AML-193 (cell line): ENCODE data around the gene AFM.
"Not testable (repeated sequence)": the region's sequence is repeated elsewhere in the genome, so short reads cannot be mapped to it uniquely, and the experiment has no call there.

Experiments used
- DNase-seq, 2 experiments: peaks; one replicate each; lab custom pipeline; 2025; lab: John Stamatoyannopoulos, UW

AFM gene

DNA sequence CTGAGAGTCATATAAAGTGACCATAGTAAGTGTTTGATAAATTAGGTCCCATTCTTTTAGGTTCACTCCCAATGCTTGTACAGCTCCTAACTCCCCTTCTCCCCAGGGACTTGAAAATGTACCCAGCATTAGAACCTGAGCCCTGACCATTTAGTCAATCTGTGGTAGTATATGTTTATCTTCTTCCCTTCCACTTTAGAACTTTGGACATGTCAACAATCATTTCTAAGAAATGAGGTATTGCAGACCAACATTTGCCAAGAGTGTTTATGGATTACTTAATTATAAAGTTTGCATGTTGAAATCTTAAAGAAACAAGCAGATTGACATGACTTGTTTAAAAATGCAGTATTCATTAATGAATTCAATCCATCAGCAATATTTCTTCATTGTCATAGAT, 26.0 kb downstream of the AFM start:
- DNase-seq, result no peak

- no peak for DNase-seq
Observed at GRCh38 chr4:73508651-73509050, 27.1 kb downstream of the AFM start.

DNA sequence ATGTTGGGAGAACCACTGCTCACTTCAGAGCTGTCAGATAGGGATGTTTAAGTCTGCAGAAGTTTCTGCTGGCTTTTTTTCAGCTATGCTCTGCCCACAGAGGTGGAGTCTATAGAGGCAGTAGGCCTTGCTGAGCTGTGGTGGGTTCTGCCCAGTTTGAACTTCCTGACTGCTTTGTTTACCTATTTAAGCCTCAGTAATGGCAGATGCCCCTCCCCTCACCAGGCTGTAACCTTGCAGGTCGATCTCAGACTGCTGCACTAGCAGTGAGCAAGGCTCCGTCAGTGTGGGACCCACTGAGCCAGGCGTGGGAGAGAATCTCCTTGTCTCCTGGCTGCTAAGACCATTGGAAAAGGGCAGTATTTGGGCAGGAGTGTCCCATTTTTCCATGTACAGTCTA, 36.8 kb downstream of the AFM start:
- no peak for DNase-seq

GRCh38 chr4:73520821-73521220, 39.3 kb downstream of the AFM start:
- DNase-seq, result no peak

- DNase-seq, result no peak
Observed at GRCh38 chr4:73523126-73523525, 41.6 kb downstream of the AFM start.

DNA sequence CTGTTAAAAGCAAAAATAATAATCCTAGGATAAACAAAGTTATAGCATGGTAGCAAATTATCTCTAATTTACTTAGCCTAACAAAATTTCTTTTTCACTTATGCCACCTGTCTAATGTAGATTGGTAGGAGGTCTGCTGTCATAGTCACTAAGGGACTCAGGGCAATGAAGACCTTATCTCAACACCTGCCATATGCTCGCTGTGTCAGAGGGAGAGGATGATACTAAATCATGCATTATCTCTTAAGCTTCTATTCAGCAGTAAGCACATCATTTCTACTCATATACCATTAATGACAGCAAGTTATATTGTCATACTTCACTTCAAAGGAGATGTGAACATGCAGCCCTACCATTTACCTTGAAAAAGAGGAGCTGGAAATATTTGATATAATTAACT, 44.1 kb downstream of the AFM start:
- DNase-seq, result no peak

- no peak for DNase-seq
Observed at GRCh38 chr4:73527196-73527595, 45.7 kb downstream of the AFM start.

DNA sequence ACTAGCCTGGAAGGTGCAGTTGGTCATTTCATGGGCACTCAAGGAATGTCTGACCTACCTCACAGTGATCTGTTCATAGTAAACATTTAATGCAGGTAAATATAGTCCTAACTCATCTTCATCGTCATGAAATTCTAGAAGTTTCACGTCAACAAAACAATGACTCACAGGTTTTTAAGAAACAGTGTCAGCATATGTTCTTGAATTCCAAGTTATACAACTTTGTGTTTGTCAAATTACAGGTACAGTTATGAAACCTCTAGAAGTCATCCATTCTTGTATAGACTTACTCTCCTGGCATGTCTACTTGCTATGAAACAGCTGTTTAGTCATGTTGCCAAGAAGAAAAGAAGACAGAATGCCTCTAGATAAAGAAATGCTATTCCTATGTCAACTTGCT, 46.6 kb downstream of the AFM start:
- DNase-seq, result no peak

DNA sequence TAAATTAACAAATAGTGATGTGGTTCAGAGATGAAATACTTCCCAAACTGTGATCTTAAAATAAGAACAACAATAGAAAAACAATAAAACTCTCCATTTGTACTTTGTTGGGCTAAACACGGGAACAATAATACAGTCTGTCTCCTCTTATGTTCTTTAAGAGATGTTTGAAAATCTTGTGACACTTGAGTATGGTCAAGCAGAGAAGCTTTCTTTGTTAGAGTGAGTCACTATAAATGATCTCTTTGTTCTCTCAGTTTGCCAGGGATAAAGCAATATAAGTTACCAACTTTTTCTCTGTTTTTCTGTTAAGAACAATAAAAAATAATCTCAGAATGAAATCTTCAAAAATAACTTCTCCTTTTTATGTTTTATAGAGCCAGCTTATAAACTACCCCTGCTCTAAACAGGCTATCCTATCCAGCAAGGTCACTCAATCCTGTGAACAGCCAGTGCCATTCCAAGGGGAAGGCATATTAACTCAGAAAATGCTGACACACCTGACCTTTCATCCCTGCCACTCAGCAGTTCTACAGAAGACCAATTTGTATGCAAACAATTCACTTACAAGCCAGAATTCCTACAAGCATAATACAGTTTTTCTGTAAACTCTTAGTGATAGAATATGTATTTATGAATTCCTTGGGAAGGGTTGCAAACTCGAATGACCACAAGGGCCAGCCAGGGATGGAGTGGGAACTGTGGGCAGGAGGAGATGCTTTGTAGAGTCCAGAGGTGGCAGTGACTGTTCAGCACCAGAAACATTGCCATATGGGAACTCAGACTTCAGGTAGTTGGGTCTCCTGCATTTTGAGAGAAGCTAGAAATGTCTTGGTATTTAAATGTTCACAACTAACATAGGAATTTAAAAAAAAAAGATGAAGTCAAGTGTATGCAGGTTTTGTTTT, 52.2 kb downstream of the AFM start:
- DNase-seq, result no peak

GRCh38 chr4:73538162-73538561, 56.6 kb downstream of the AFM start:
- no peak for DNase-seq

DNA sequence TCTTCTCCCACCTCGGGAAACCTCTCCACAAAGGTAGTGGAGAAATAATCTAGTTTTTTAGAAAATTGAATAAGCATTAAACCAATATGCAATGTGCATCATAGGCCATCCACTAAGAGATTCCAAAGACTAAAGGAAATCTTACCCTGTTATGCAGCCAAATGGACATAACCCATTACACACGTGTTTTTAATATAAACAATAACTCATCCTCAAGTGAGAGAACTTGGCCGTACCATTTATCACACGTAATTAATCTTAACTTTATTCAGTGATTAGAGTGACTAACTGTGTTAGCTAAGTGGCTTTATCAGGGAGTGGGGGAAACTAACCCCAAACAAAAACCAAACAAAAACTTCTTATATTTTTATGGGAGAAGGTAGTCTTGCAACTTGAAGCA, 57.8 kb downstream of the AFM start:
- DNase-seq, result no peak

- no peak for DNase-seq
Observed at GRCh38 chr4:73540826-73541225, 59.3 kb downstream of the AFM start.

DNA sequence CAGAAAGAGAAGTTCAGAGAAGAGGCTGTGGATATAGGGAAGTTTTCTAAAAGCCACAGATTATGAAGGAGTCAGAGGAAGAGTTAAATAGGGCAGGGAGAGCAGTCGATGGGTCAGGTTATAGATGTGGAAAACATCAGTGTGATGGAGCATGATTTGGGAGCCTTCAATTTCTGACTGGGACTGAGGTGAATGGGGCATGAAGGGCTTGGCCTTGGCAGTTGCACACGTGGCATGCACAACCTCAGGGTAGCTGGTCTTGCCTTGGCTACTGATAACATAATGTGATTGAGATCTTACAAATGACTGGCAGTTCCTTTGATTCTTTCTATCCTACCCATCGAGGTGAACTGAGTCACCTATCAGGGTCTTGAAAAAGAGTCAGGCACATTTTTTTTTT, 59.7 kb downstream of the AFM start:
- DNase-seq, result no peak

DNA sequence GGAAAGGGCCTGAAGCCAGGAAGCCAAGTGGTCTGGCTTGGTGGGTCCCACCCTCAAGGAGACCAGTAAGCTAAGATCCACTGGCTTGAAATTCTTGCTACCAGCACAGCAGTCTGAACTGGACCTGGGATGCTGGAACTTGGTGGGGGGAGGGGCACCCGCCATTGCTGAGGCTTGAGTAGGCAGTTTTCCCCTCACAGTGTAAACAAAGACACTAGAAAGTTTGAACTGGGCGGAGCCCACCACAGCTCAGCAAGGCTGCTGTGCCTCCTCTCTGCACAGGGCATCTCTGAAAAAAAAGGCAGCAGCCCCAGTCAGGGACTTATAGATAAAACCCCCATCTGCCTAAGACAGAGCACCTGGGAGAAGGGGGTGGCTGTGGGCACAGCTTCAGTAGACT, 63.1 kb downstream of the AFM start:
- DNase-seq, result no peak

DNA sequence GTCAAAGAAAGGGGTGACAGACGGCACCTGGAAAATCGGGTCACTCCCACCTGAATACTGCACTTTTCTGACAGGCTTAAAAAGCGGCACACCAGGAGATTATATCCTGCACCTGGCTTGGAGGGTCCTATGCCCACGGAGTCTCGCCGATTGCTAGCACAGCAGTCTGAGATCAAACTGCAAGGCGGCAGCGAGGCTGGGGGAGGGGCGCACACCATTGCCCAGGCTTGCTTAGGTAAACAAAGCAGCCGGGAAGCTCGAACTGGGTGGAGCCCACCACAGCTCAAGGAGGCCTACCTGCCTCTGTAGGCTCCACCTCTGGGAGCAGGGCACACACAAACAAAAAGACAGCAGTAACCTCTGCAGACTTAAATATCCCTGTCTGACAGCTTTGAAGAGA, 69.3 kb downstream of the AFM start:
- not testable (repeated sequence) for DNase-seq
